Activated CD8-positive, alpha-beta memory T cell treated with anti-CD3 and anti-CD28 coated beads for 24 hours (primary cell): ENCODE data around the gene POLR1D.

Experiments used
- DNase-seq: peaks from one replicate; pipeline ENCODE4 v3.0.0-alpha.2; 2020

POLR1D gene, protein sequence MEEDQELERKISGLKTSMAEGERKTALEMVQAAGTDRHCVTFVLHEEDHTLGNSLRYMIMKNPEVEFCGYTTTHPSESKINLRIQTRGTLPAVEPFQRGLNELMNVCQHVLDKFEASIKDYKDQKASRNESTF

DNA sequence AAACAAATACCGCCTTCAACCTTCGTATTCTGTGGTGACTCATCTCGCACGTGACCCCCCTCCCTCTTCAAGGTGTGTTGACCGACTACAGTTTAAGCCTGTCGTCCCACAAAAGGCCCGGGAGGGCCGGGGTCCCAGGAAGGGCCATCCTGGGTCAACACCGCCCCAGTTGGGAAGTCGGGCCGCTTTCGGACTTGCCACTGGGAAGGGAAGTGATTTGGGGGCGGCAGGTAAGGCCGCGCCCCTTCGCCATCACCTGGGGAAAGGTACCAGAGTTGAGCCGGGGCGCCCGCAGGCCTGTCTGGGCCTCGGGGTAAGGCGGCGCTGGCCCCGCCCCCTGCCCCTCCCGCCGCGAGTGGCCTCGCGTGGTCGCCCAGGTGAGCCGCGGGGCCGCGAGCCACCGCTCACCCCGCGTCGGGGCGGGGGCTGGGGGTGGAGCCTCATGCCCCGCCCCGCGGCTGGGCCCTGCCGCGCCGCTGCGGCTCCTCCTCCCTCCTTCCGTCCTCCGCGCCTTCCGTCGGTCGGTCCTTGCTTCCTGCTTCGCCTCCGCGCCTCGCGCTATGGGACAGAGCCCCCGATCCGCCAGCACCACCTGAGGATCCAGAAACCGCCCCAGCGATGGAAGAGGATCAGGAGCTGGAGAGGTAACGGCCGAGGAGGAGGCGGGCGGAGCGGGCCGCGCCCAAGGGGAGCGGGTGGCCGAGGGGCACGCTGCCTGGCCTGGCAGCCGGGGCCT, at the start of gene POLR1D:
Gene POLR1D (plus strand): TSS at position 527 of the 736 bp plus-strand sequence. CDS start 92 bp downstream, at position 619.
- peak; percentile 90 for DNase-seq

DNA sequence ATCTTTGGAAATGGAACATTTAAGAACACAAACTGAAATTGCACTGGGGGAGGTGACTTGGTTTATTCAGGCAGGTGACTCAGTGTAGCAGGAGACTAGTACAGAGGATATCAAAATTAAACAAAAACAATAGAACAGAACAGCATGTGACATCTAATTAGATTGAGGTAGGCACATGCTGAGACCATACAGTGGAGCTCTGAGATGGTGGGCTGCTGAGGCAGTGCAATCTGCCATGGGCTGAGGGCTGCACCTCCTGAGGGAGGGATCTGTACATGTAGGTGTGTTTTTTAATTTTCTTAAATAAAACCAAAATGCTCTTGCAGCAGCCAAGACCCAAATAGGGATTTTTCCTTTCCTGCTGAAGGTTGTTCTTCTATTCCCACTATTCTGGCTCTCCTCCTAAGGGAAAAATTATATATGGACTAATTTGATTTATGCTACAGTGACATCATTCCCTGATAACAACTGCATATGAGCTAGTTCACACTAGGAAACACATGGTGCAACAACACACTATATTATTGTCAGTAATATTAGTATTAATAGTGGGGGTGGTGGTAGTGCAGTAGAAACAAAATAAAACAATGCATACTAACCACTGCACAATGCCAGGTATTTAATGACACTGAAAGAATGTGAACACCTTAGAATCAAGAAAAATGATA, 49.3 kb upstream of the POLR1D start:
- DNase-seq, result no peak

DNA sequence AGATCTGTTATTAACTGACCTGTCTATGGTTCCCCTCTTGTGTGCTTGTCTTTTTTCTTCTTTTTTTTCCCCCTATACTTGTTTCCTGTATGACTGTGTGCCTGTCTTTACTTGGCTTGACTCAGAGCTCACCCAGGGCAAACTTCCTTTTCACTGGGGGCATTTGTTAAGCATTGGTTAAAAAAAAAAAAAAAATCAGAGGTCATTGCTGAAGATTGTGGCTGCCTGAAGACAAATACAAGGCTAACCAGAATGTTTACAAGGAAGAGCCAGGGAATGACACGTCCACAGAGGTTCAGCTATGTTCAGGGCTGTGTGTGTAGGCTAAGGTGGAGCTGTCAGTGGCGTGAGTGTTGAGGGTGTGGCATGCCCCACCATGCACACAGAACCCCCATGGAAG, 48.4 kb upstream of the POLR1D start:
- DNase-seq, result no peak

DNA sequence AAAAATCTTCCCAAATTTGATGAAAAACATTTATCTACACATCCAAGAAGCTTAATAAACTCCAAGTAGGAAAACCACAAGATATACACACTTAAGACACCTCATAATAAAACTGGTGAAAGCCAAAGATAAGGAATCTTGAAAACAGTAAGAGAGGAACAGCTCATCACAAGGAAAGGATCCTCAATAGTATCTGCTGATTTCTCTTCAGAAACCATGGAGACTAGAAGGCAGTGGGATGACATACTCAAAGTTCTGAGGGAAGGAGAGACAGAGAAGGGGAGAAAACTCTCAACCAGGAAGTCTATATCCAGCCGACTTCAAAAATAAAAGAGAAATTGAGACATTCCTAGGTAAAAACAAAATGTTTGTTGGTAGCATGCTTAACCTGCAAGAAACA, 47.0 kb upstream of the POLR1D start:
- no peak for DNase-seq

DNA sequence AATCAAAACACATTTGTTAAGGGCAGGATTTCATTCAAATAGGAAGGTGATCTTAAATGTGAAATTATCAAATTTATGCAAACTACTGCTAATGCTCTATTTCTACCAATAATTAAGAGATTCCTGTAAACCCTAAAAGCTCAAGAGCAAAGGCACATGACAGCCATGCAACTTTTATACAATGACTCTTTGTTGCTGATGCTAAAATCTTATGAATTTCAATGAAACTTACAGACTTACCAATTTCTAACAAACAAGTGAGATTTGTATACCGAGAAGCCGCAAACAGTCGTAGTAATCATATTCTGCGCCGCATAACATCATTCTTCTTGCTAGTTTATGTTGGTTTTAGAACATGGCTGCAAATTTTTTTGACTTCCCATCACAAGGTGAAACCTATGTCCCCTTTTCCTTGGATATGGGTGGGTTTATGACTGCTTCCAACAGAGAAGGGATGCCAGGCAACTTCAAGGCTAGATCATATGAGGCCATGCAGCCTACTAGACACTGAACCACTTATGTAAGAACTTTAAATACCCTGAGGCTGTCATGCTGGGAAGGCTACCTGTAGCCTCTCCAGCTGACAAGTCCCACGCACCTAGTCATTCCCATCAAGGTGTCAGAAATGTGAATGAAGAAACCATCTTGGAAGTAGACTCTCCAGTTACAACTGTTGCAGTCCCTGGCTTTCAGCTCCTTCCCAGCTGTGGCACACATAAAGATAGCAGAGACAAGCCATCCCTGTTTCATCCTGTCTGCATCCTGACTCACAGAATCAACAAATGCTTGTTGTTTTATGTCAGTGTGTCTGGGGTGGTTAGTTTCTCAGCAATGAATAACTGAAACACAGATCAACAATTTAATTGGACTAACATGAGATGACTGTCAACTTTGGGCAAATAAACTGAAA, 43.3 kb upstream of the POLR1D start:
- DNase-seq, result no peak

DNA sequence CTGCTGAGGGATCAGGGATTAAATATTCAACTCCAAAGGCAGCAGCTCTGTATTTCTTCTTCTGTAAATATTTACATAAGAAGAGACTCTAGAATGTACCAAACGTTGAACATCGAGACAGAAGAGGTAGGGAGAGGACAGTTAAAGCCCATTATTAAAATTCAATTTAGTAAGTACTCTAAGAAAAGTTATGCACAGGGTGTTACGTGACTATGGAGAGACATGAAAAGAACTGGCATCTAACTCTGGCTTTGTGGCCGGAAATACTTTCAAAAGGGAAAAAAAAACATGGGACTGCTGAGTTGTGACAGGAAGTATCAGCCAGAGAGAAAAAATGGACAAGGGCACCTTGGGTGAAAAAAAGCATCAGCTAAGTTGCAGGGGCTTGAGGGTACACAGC, 38.0 kb upstream of the POLR1D start:
- DNase-seq, result no peak

DNA sequence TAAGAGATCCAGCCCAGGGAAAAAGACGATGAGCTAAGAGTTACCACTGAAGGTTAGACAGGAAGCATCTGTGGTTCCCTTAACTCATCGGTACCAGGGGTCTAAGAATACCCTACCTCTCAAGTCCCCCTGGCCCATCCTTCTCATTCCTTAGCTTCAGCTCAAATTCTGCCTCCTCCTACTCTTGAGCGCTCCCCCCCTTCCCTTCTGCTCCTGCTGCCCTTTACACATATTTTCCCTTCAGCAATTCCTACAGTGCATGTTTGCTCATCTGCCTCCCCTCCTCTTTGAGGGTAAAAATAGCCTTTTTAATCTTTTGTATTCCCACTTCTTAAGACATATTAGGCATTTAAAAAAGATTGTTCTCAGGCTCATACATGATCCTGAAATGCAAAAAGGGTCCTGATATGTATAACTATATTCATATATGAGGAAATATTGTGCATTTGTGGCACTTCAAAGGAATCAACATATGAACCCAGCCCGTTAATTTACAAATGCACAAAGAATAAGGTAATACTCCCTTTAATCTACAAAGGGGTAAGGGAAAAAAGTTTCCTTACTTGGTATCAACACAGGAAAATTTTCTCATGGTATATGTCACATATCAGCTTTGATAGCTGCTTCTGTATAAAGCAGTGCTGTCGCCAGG, 34.5 kb upstream of the POLR1D start:
- DNase-seq, result no peak

DNA sequence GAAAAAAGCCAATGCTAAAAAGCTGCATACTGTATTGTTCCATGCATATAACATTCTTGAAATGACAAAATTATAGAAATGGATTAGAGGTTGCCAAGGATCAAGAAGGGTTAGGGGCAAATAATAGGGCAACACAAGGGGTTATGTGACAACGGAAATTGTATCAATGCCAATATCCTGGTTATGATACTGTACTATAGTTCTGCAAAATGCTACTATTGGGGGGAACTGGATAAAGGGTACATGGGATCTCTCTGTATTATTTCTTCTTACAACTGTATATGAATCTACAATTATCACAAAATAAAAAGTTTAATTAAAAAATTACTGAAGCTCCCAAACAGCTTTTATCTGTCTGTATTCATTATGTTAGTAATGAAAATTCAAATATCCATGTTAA, 33.3 kb upstream of the POLR1D start:
- no peak for DNase-seq

DNA sequence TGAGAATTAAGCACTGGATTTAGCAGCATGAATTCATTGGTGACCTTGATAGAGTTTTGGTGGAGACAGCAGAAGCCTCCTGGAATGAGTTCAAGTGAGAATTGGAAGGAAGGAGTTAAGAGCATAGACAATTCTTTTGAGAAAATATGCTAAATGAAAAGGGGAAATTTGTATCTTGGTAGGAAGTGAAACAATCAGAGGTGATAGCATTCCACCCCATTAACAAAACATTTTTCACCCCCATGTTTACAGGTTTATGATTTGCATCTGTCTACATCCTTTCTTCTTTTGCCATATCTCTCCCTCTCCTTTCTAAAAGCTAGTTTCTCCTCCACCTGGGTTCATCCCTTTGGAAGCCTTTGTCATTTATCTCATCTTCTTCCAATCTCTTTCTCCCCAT, 28.8 kb upstream of the POLR1D start:
- DNase-seq, result no peak

DNA sequence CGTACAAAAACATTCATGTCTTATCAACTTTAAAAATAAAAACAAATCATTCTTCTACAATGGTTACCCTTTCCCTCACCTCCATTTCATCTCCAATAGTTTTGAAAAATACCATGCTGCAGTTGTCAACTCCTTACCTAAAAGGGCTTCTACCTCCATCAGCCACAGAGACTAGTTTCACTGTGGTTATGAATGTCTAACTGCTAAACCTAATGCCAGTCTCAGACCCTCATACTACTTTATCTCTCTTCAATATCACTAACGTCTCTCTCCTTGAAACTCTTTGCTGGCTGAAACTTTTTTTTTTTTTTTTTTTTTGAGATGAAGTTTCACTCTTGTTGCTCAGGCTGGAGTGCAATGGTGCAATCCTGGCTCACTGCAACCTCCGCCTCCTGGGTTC, 28.4 kb upstream of the POLR1D start:
- no peak for DNase-seq

DNA sequence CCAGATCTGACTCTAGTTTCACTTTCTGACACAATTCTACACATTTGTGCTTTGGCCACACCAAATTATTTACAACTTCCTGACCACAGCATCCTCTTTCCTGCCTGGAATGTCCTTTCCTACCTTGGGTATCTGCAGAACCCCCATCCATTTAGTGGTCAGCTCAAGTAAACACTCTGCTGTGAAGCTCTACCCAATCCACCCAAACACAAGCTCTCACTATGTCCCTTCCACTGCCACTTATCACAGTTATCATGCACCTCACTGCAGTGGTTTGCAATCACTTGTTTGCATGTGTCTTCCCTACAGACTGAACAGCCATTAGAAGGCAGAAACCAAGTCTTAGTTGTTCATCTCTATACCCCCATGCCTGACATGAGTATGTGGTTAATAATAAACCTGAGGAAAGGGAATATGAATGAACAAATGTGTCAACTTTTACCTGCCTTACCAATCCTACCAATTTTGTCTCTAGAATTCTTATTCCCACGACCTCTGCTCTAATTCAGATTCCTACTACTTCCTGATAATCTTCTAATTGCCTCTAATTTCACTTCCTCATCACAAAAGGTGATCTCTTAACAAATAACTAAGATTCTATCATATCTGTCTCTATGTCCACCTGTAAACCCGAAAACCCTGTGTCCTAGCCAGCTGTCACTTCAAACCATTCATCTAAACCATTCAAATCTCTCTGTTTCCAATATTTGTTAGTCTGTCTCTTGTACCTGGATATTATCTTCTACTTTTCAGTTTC, 26.5 kb upstream of the POLR1D start:
- no peak for DNase-seq

DNA sequence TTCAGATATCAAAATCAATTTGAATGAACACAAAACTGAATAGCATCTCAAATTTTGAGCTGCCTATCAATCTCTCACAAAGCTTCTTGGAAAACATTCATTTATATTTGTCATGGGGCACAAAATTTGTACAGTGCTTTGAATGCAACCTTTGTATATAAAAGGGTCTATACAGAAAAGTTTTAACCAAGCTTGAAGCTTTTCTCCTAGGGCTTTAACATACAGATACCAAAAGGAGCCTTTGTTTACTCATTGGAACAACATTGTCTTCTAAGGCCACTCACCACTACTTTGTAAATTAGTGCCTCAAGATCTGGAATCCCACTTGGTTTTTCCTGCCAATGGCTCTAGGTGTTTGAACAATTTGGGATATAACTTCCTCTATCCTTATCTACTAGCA, 22.6 kb upstream of the POLR1D start:
- DNase-seq, result no peak

DNA sequence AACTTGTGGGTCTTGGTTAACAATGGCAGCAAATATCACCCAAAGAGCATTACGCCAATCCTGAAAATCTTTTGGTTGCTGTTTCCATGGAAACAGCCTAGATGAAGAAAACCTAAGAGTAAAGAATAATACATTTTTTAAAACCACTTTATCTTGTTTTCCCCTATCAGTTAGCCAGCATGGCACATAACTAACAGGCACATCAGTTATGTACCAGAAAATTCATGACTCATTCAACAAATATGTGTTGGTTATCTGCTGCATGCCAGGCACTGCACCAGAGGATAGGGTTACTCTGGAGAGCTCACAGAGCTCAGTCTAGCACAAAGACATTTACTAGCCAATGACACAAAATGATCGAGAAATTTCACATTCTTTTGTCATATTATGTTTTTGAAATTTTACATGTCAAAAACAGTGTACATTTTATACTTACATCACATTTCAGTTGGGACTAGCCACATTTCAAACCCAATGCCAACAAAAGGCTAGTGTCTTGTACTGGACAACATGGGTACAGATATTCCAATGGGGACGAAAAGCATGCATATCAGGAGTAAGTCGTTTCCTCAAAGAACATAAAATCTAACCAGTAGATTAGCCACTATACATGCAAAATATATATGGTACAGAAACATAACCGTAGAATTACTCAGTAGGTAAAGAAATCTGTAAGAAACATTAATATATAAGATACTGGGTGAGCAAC, 21.7 kb upstream of the POLR1D start:
- no peak for DNase-seq

DNA sequence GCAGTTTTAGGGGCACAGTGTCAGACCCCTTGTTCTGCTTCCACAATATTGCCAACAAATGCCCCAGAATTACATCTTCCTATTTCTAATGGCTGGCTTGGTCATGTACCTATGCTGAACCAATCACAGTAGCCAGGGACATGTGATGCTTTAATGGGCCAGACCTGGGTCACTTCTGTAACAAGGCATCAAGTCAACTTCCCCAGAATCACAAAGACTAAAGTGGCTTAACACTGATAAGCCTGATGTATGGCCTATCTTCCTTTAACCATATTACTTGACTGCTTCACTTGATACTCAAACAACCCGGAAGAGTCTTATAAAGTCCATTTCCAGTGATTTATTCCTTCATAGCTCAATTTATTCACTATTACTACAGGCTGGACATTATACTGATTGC, 21.0 kb upstream of the POLR1D start:
- no peak for DNase-seq

DNA sequence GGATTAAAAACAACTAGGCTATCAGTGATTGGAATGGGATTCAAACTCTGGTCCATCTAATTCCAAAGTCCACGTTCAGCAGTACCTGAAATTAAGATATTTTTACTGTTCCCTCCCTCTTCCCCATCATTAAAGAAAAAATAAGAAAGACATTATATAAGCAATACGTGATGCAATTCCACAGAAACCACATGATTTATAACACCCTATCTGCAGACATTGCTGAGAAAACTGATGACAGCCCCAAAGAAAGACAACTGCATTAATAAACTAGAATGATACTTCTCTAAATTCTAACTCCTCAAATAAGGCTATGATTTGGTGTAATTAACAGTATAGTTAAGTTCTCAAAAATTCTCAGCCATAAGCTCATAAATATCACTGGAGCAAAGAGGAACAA, 20.5 kb upstream of the POLR1D start:
- no peak for DNase-seq

DNA sequence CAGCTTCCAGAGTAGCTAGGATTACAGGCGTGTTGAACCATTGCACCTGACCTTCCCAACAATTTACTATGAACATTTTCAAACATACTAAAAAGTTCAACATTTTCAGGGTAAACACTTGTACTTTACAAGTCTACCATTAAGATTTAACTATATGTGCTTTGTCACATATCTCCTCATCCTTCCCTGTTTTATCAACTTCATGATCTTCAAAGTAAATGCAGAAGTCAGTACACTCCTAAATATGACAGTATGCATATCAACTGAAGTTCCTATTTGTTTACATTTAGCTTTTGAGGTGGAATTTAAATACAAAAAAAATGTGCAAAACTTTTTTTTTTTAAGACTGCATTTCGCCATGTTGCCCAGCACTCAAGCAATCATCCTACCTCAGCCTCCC, 19.9 kb upstream of the POLR1D start:
- DNase-seq, result no peak

DNA sequence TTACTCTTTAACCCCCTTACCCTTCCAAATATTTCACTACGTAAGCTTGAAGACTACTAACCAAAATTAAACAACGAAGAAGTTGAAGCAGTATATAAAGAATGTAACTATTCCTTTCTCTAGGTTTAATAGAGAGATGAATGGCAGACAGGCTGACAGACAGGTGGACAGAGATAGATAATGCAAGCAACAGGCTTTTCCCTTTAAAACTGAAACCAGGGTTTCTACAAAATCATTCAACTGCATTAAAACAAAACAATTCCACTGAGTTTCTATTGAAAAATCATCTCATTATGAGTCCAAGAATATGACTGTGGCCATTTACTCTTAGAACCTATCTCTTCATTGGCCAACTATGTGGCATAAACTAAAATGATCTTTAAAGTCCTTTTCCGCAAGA, 16.6 kb upstream of the POLR1D start:
- DNase-seq, result no peak

DNA sequence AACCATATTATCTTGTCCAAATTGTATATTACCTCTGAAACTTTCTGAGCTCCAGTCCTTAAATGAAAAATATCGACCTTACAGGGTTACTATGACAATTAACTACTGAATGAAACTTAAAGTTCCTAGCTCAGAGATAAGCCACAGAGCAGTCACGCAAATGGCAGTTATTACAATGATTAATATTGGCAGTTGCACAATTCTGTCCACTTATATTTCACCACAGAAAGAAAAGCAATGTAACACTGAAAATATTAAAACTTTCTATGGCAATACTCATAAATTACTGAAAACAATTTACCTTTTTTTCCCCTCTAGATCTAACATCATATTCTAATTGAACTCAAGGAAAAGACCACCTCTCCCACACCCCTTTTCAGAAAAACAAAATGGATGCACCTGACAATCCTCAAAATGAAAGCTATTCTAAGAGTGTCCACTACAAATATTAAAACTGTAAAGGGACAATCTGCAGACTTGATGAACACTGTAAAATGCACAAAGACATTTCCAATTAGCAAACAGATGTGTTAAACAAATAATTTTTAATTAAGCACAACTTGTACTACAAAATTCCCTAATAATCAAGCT, 16.0 kb upstream of the POLR1D start:
- DNase-seq, result no peak

DNA sequence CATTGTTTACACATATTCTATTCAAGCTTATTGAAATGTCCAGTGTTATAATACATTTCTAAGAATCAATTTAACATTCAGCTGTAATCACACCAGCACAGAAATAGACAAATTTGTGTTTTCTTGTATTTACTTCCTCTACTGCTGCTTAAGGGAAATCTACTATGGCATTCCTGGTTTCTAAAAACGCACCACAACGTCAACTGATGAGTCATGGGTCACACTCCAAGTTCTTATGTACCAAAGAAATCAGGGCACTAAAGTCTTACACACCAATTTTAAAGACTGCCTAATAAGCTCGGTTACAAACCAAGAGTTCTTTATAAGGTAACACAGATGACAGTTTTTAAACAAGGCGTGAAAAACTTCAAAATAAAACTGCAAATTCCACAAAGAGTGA, 14.6 kb upstream of the POLR1D start:
- DNase-seq, result no peak

DNA sequence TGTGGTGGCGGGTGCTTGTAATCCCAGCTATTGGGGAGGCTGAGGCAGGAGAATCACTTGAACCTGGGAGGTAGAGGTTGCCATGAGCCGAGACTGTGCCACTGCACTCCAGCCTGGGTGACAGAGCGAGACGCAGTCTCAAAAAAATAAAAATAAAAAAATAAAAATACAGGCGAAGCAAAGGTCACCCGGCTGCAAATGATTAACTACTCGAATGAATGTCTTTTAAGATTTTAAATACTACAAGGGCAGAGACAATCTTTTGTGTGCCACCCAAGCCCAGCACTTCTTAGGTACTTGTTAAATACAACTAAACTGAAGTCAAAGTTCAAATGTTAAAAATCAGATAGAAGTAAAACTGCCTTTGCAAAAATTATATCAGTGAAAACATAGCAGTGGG, 8.1 kb upstream of the POLR1D start:
- no peak for DNase-seq

DNA sequence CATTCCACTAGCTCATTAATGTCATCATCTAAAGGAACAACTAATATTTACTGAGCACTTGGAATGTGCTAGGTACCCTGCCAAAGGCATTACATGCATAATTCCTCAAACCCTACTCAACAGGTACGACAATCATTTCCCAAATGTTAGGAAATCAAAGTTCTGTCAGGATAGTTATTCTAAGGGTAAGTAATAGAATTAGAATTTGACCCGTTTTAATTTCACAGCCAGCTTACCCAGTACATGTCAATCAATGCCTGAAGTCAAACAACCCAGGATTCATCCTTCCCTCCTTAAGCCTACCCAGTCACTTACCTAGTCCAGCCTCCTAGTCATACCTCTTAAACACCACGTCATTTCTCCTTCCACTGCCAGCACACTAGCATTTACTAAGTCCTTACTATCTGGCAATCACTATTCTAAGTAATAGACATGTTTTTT, 3.8 kb upstream of the POLR1D start:
- no peak for DNase-seq
